ENCODE measurements around the gene CCDC152.

GRCh38 chr5:42824347-42824976, 67.8 kb downstream of the CCDC152 start:
- no peak for TF ChIP-seq CTCF (conservative IDR thresholded peaks at IDR 0.05)
- TF ChIP-seq EZH2 (IDR thresholded peaks at IDR 0.05; ENCODE audit: low read depth), result no peak
